SKM-1 (cell line): ENCODE data around the gene CACNA1H.

Experiments
- DNase-seq: peaks from one replicate; lab custom pipeline; 2025; ENCODE audit not compliant: unreplicated experiment; lab: John Stamatoyannopoulos, UW

CACNA1H gene

DNA sequence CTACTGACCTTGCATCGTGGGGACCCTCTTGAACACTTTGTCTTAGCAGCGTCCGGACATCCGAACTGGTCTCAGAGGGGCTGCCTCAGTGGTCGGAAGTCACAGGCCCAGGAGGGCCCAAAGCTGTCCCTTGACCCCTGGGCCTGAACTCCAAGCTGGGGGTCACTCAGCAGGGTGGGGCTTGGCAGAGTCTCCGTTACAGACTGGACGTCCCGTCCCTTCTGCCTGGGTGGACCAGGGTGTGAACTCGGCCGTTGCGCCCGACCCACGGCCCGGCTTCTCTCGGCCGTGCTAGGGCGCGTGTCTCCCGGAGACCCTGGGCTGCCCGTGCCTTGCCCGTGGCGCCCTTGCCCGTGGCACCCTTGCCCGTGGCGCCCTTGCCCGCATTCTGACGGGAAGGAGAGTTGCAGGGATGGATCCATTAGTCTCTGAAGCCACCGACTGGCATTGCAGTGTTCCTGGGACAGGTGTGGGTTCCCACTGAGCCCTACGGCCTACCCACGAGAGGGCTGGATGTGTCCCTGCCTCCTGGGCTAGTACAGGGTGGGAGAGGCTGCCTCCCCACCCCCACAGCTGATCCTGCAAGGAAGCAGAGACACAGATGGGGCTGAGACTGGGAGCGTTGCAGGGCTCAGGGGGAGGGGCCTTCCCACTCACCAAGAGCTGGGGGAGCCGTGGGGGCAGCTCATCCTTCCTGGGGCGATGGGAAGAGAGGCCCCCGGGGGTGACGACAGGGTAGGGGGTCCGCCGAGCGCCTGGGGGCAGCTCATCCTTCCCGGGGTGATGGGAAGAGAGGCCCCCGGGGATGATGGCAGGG, 4.9 kb downstream of the CACNA1H start:
- no peak for DNase-seq

GRCh38 chr16:1158456-1159324, 5.8 kb downstream of the CACNA1H start:
- DNase-seq, result no peak

- DNase-seq, result no peak
These were observed 6.5 kb downstream of the CACNA1H start for GRCh38 chr16:1159325-1159972.

DNA sequence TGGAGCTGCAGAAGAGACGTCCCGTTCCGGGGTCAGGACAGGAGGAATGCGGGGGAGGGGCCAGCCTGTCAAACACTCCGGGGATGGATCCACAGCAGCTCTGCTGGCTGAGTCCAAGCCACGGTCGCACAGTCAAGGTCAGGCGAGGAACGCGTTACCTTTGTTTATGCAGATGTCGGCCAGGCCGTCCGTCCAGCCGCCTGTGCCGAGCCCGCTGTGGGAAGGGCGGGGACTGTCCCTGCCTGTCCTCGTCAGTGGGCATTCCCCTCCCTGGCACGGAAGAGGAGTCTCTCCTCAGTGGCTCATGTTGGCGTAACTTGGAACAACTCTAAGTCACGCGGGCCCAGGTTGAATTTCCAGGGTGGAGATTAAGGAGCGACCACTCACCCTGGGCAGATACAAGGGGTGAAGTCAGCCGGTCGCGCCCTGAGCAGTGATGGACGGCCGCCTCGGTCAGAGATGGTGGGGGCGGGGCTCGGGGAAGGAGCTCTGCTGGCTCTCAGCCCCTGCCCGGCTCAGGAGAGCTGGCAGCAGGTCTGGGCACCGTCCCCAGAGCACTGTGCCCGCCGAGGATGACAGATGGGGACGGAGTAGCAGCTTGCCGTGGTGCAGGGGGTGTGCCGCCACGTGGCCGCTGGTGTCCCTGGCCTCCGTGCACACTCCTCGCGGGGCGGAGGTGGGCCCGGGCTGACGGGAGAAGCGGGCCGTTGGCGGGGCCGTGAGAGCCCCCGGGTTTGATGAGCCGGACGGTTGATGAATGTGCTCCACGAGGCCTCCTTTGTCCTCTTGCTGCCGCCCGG, 7.3 kb downstream of the CACNA1H start:
- DNase-seq, result no peak

- no peak for DNase-seq
These were observed 8.0 kb downstream of the CACNA1H start for GRCh38 chr16:1160773-1161348.

GRCh38 chr16:1162701-1163566, 10.0 kb downstream of the CACNA1H start:
- no peak for DNase-seq

DNA sequence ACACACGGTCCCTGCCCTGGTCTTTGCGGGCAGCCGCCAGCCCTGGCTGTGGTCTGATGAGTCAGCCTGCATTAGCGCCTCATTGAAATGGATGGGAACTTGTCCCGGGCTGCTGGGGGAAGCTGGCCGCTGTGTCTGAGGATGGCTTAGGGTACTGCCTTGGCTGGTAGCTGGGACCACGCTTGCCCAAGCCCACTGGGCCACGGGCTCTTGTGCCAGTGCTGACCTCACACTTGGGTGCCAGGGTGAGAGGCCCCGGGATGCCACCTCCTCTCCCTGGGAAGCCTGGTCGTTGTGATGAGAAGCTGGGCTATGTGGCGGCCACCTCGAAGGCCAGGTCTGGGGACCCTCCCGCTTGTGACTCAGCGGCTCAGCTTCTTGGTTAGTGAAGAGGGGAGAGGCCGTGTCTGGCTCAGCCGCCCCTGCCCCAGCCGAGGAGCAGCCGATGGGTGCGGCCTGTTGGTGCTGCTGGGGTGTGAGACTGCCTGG, 10.7 kb downstream of the CACNA1H start:
- DNase-seq, result no peak

DNA sequence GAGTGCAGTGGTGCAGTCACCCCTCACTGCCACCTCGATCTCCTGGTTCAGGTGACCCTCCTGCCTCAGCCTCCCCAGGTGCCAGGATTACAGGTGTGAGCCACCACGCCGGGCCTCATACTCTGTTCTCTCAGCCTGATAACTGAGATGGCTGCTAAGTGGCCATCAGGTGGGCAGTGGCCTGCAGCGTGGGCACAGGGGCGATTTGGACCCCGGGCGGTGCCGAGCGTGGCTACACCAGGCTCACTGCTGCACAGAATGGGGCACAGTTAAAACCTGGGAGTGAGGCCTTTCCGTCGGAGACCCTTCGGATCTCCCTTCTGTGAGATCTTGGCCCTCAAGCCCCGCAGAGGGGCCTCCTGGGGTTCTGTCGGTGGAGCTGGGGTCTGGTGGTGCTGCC, 11.5 kb downstream of the CACNA1H start:
- no peak for DNase-seq

DNA sequence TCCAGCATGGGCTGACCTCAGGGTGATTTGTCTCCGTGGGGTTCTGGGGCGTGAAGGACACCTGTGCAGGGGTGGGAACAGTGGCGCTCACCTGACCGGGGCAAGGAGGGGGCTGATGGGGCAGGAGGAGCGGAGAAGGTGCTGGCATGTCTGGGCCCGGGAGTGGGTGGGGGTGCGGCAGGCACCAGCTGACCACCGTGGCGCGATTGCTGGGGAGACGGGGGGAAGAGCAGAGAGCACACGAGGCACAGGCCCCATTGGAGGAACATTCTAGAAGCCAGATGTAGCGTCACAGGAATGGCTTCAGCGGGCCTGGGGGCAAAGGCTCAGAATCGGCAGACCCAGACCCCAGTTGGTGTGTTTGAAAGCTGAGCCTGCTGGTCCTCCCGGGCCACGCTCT, 12.1 kb downstream of the CACNA1H start:
- no peak for DNase-seq

- DNase-seq, result no peak
These were observed 12.6 kb downstream of the CACNA1H start for GRCh38 chr16:1165511-1165910.

GRCh38 chr16:1167276-1168107, 14.6 kb downstream of the CACNA1H start:
- DNase-seq, result no peak

DNA sequence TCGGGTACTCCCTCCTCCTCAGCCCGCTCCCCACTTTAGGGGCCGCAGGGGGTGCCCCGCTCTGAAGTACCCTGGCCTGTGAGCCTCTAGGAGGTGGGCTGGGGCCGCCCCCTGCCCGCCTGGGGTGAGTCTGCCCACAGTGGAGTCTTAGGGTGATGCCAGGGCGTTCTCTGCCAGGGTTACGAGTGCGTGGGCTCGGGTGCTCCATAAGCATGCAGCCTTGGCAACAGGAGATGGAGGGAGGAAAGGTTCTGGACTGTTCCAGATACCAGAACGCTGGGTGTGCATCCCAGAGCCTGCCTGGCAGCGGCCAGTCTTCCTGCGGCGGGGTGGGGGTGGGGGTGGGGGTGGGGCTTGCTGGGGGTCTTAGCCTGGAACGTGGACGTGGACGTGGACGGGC, 15.9 kb downstream of the CACNA1H start:
- no peak for DNase-seq

DNA sequence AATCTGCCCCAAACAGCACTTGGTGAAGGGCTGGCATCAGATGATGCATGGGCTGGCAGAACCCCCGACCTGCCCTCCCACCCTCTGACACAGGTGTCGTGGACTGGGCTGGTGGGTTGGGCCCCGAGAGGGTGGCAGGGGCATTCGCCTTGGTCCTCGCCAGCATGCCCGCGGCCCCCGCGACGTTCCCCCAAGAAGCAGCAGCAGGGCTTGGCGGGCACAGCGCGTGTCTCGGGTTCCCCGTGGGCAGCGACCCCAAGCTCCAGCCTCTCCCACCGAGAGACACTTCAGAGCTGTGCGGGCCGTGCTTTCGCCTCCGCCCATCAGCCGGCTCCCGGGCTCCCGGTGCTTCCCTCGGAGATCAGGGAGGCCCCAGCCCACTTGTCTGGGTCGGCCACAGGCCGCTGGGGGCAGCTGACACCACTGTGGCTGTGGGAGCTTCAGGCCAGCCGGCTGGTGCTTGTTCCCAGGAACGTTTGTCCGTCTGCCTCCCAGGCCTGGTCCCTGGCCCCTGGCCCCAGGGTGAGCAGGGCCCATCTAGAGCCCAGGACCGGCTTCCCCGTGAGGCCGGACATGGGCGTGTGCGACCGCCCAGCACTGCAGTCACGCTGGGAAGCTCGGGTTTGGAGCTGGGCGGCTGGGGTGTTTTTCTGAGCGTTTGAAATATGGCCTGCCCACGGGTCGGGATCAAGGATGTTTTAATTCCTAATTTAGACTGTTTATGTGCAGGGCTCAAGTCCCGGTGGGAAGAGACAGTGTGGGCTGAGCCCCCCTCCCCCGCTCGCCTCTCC, 16.6 kb downstream of the CACNA1H start:
- no peak for DNase-seq

DNA sequence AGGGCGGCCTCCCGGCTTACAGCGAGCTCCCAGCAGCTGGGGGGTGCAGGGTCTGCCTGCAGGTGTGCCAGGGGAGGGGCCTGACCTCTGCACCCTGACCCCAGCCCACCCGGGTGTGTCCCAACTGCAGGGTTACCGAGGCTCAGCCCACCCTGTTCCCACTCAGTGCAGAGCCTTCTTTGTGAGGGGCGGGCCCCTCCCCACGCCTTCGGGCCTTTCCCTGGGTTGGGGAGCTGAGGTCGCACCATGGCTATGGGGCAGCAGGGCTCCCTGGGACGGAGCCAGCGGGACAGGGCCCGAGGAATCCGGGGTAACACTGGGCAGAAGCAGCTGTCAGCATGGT, 17.1 kb downstream of the CACNA1H start:
- DNase-seq, result no peak

DNA sequence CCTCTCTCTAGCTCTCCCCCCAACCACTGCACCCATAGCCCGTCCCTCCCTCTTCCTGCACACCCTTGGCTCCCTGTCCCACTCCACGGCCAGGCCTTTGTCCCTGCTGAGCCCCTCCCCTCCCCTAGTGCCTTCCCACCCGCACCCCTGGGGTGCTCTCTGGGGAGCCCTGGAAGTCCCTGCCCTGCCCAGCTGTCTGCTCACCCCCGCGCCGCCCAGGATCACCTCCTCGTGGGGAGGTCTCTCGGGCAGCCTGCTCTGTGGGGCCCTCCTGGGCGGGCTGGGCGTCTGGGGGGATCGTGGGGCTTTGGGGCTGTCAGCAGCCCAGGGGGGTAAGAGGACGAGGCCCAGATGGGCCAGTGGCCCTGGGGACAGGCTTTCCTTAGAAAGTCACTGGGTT, 18.1 kb downstream of the CACNA1H start:
- DNase-seq, result no peak

- DNase-seq, result no peak
These were observed 19.0 kb downstream of the CACNA1H start for GRCh38 chr16:1171854-1172428.

DNA sequence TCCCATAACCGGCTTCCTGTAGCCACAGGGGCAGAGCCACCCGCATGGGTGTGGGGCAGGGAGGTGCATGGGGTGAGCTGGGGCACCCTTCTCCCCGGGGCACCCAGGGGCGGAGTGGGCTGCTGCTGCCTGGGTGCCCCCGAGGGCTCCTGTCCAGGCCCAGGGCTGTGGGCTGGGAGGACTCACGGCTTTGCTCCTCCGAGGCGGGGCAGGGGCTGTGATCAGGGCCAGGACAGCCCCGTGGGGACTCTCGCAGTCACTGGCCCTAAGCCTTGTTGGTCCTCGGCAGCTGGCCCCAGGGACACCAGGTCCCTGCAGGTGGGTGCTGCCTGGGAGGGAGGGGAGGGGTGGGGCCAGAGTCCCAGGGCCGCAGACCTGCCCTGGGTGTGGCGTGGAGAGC, 19.7 kb downstream of the CACNA1H start:
- no peak for DNase-seq
